H9 (cell line): Measurements from ENCODE around the gene KIAA1143. TPM values are rescaled to one million over a fixed set of nuclear protein-coding genes. Genes with fewer than 3 reads are reported as not detected.
A peak's percentile ranks its signal among the peaks of the same experiment; 100 is the strongest.

ENCODE experiments used
- DNase-seq: peaks from one replicate; pipeline ENCODE4 v3.0.0-alpha.2; 2017
- H2AFZ ChIP-seq: one replicate; pipeline ENCODE4 v1.6.1; 2013; ENCODE audit warnings: mild to moderate bottlenecking, low read length, control low read depth, moderate library complexity
- H2AK5ac ChIP-seq: 2 replicates; pipeline ENCODE4 v1.6.1; 2013; ENCODE audit warnings: low read length, control low read depth, mixed read lengths; ENCODE audit not compliant: insufficient read length
- H2BK120ac ChIP-seq: one replicate; pipeline ENCODE4 v1.6.1; 2013; ENCODE audit warnings: low read depth, mild to moderate bottlenecking, low read length, control low read depth, inconsistent platforms; ENCODE audit not compliant: poor library complexity, severe bottlenecking
- H2BK12ac ChIP-seq: 2 replicates; pipeline ENCODE4 v1.6.1; 2013; ENCODE audit warnings: low read length, control low read depth, mixed read lengths, low read depth; ENCODE audit not compliant: insufficient read length
- H2BK15ac ChIP-seq: 2 replicates; pipeline ENCODE4 v1.6.1; 2013; ENCODE audit warnings: low read depth, low read length, control low read depth
- H2BK20ac ChIP-seq: one replicate; pipeline ENCODE4 v1.6.1; 2013; ENCODE audit warnings: low read depth, mild to moderate bottlenecking, low read length, control low read depth, inconsistent platforms; ENCODE audit not compliant: poor library complexity, severe bottlenecking
- H2BK5ac ChIP-seq: 2 replicates; pipeline ENCODE4 v1.6.1; 2013; ENCODE audit warnings: low read length, control low read depth, mixed read lengths; ENCODE audit not compliant: insufficient read length
- H3K14ac ChIP-seq: 2 replicates; pipeline ENCODE4 v1.6.1; 2013; ENCODE audit warnings: low read length, control low read depth; ENCODE audit not compliant: insufficient read depth
- H3K18ac ChIP-seq: 2 replicates; pipeline ENCODE4 v1.6.1; 2013; ENCODE audit warnings: low read depth, mild to moderate bottlenecking, mixed read lengths, low read length, control low read depth; ENCODE audit not compliant: insufficient read length
- H3K23ac ChIP-seq: 2 replicates; pipeline ENCODE4 v1.6.1; 2013; ENCODE audit warnings: low read length, control low read depth, mixed read lengths, low read depth; ENCODE audit not compliant: insufficient read length
- H3K23me2 ChIP-seq: 2 replicates; pipeline ENCODE4 v1.6.1; 2013; ENCODE audit warnings: low read depth, mild to moderate bottlenecking, mixed read lengths, low read length, control low read depth; ENCODE audit not compliant: insufficient read length, poor library complexity, severe bottlenecking
- H3K27ac ChIP-seq: 2 replicates; pipeline ENCODE4 v1.5.1; 2013; ENCODE audit warnings: low read length, control low read depth, mixed read lengths, low read depth; ENCODE audit not compliant: insufficient read length
- H3K27me3 ChIP-seq: 2 replicates; pipeline ENCODE4 v1.6.1; 2013; ENCODE audit warnings: low read length, control low read depth, inconsistent platforms; ENCODE audit not compliant: insufficient read depth
- H3K4ac ChIP-seq: 2 replicates; pipeline ENCODE4 v1.6.1; 2013; ENCODE audit warnings: low read depth, mild to moderate bottlenecking, control low read depth, inconsistent platforms, low read length, moderate library complexity
- H3K4me1 ChIP-seq: 2 replicates; pipeline ENCODE4 v1.6.1; 2013; ENCODE audit warnings: low read length, control low read depth, inconsistent platforms; ENCODE audit not compliant: insufficient read depth
- H3K4me2 ChIP-seq: 2 replicates; pipeline ENCODE4 v1.6.1; 2013; ENCODE audit warnings: low read length, control low read depth, mixed read lengths; ENCODE audit not compliant: insufficient read length, insufficient read depth
- H3K56ac ChIP-seq: 2 replicates; pipeline ENCODE4 v1.6.1; 2013; ENCODE audit warnings: low read depth, mild to moderate bottlenecking, mixed read lengths, low read length, control low read depth; ENCODE audit not compliant: insufficient read length
- H3K79me1 ChIP-seq: 2 replicates; pipeline ENCODE4 v1.6.1; 2013; ENCODE audit warnings: low read depth, mild to moderate bottlenecking, moderate library complexity, low read length, control low read depth, inconsistent platforms; ENCODE audit not compliant: insufficient read depth, poor library complexity, severe bottlenecking
- H3K79me2 ChIP-seq: 2 replicates; pipeline ENCODE4 v1.6.1; 2013; ENCODE audit warnings: low read length, control low read depth, inconsistent platforms; ENCODE audit not compliant: insufficient read depth
- H3K9ac ChIP-seq: 2 replicates; pipeline ENCODE4 v1.6.1; 2013; ENCODE audit warnings: low read length, control low read depth, mixed read lengths; ENCODE audit not compliant: insufficient read length; ENCODE audit errors: extremely low read depth
- H3K9me3 ChIP-seq: one replicate; pipeline ENCODE4 v1.6.1; 2013; ENCODE audit warnings: low read depth, low read length, inconsistent platforms; ENCODE audit not compliant: control insufficient read depth
- H3T11ph ChIP-seq: one replicate; pipeline ENCODE4 v1.6.1; 2013; ENCODE audit warnings: mild to moderate bottlenecking, low read length, control low read depth, inconsistent platforms
- H4K20me1 ChIP-seq: one replicate; pipeline ENCODE4 v1.6.1; 2013; ENCODE audit not compliant: control insufficient read depth, insufficient read length, insufficient read depth
- H4K5ac ChIP-seq: 2 replicates; pipeline ENCODE4 v1.6.1; 2013; ENCODE audit warnings: low read depth, mild to moderate bottlenecking, mixed read lengths, low read length, control low read depth; ENCODE audit not compliant: insufficient read length
- H4K8ac ChIP-seq: replicated peaks from 2 replicates; pipeline ENCODE4 v1.6.1; 2013; ENCODE audit warnings: low read length, control low read depth, mixed read lengths, low read depth; ENCODE audit not compliant: insufficient read length
- H4K91ac ChIP-seq: 2 replicates; pipeline ENCODE4 v1.6.1; 2013; ENCODE audit warnings: low read depth, mild to moderate bottlenecking, moderate library complexity, mixed read lengths, low read length, control low read depth; ENCODE audit not compliant: insufficient read length
- H3K27ac Mint-ChIP-seq, 3 experiments: 2 replicates in 2 of 3; 3 replicates in 1 of 3; pipeline ENCODE4 v1.8.0; 2020 to 2021; ENCODE audit warnings: mixed read lengths in 3 of 3, mild to moderate bottlenecking in 1 of 3, moderate library complexity in 1 of 3
- H3K27me3 Mint-ChIP-seq: 2 replicates; pipeline ENCODE4 v1.8.0; 2021; ENCODE audit warnings: low read depth, mild to moderate bottlenecking, moderate library complexity, mixed read lengths
- H3K36me3 Mint-ChIP-seq, 3 experiments: 2 replicates in 2 of 3; 3 replicates in 1 of 3; pipeline ENCODE4 v1.8.0; 2020 to 2021; ENCODE audit warnings: low read depth in 3 of 3, mixed read lengths in 3 of 3; ENCODE audit not compliant: insufficient read depth in 1 of 3
- H3K4me1 Mint-ChIP-seq, 2 experiments: 2 replicates each; pipeline ENCODE4 v1.8.0; 2020; ENCODE audit warnings: mixed read lengths in 2 of 2
- H3K4me3 Mint-ChIP-seq, 2 experiments: 2 replicates in 1 of 2; 3 replicates in 1 of 2; pipeline ENCODE4 v1.8.0; 2020 to 2021; ENCODE audit warnings: mild to moderate bottlenecking in 2 of 2, mixed read lengths in 2 of 2, moderate library complexity in 1 of 2
- H3K9me3 Mint-ChIP-seq, 2 experiments: 2 replicates in 1 of 2; 3 replicates in 1 of 2; pipeline ENCODE4 v1.8.0; 2020; ENCODE audit warnings: mild to moderate bottlenecking in 2 of 2, mixed read lengths in 2 of 2, moderate library complexity in 1 of 2
- WGBS: extraction: QIAGEN DNeasy Blood & Tissue Kit; methylation state at CpG from one replicate; pipeline ENCODE4 v1.1.7; 2013; ENCODE audit warnings: missing lambda C conversion rate, low lambda C conversion rate, mixed read lengths; ENCODE audit not compliant: insufficient read length; ENCODE audit errors: extremely low coverage; 5-methylcytosine and 5-hydroxymethylcytosine counted together
- total RNA-seq: library from RNA; stranded (reverse); gene quantifications from 2 replicates; pipeline ENCODE4 v1.2.1, GENCODE V29; 2021
- TF ChIP-seq, protein P1 (sequence below): fragments of 200-600 bp; sonication (generic); conservative IDR thresholded peaks from 3 replicates; pipeline ENCODE4 v1.8.0; 2021; ENCODE audit warnings: antibody characterized with exemption, mild to moderate bottlenecking

KIAA1143 gene
- total RNA-seq, 1 experiment from 2014 or later, result 47.0 TPM

- no peak overlapping the region for H2AK5ac ChIP-seq
- no CpG with 5 or more reads among the region's 5 CpGs for WGBS
- H3K4me1 Mint-ChIP-seq, result peaks cover 9 to 25% of the 10 kb centered on the region in 2 experiments
- no peak overlapping the region for H3K27ac ChIP-seq
- DNase-seq, result no peak
- H3K79me2 ChIP-seq, result peaks cover 17% of the 10 kb centered on the region; the same call in 1 of the 2 replicates
- H2AFZ ChIP-seq, result no peak overlapping the region
- no peak overlapping the region for H3K4ac ChIP-seq
- H3T11ph ChIP-seq, result no peak overlapping the region
- H4K91ac ChIP-seq, result no peak overlapping the region
- H2BK15ac ChIP-seq, result no peak overlapping the region
- H3K4me3 Mint-ChIP-seq, result peak overlapping the region; percentile 93 to 95
- no peak overlapping the region for H3K56ac ChIP-seq
- no peak overlapping the region for H2BK120ac ChIP-seq
- H4K8ac ChIP-seq, result no peak overlapping the region
- peak overlapping the region; percentile 78 for H3K4me2 ChIP-seq
- no peak overlapping the region for H2BK12ac ChIP-seq
- no peak overlapping the region for H2BK5ac ChIP-seq
- peak overlapping the region; percentile 98 to 100 (median 99); a peak in 6 of 7 replicates for H3K27ac Mint-ChIP-seq
- H3K9ac ChIP-seq, result peak overlapping the region; percentile 92
- H2BK20ac ChIP-seq, result no peak overlapping the region
- peaks cover 30 to 53% of the 10 kb centered on the region in 2 experiments for H3K9me3 Mint-ChIP-seq
- H3K27me3 Mint-ChIP-seq, result no peaks in the 10 kb centered on the region
- H4K20me1 ChIP-seq, result no peaks in the 10 kb centered on the region
- H3K36me3 Mint-ChIP-seq, result peaks cover 58 to 64% (median 63%) of the 10 kb centered on the region in 3 experiments
- H3K79me1 ChIP-seq, result peaks cover 6% of the 10 kb centered on the region
- no peaks in the 10 kb centered on the region for H3K27me3 ChIP-seq
- peaks cover 3% of the 10 kb centered on the region for H3K9me3 ChIP-seq
- H3K18ac ChIP-seq, result no peak overlapping the region
- H4K5ac ChIP-seq, result no peak overlapping the region
- H3K23me2 ChIP-seq, result peaks cover 3% of the 10 kb centered on the region
- no peak overlapping the region for H3K14ac ChIP-seq
- no peaks in the 10 kb centered on the region for H3K4me1 ChIP-seq
- no peak overlapping the region for H3K23ac ChIP-seq
- TF ChIP-seq, protein P1, sequence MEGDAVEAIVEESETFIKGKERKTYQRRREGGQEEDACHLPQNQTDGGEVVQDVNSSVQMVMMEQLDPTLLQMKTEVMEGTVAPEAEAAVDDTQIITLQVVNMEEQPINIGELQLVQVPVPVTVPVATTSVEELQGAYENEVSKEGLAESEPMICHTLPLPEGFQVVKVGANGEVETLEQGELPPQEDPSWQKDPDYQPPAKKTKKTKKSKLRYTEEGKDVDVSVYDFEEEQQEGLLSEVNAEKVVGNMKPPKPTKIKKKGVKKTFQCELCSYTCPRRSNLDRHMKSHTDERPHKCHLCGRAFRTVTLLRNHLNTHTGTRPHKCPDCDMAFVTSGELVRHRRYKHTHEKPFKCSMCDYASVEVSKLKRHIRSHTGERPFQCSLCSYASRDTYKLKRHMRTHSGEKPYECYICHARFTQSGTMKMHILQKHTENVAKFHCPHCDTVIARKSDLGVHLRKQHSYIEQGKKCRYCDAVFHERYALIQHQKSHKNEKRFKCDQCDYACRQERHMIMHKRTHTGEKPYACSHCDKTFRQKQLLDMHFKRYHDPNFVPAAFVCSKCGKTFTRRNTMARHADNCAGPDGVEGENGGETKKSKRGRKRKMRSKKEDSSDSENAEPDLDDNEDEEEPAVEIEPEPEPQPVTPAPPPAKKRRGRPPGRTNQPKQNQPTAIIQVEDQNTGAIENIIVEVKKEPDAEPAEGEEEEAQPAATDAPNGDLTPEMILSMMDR, result no peak
These were observed 1.3 kb upstream of the KIAA1143 start for GRCh38 chr3:44762690-44763089.
